Measurements from ENCODE around the gene TLR4.

DNA sequence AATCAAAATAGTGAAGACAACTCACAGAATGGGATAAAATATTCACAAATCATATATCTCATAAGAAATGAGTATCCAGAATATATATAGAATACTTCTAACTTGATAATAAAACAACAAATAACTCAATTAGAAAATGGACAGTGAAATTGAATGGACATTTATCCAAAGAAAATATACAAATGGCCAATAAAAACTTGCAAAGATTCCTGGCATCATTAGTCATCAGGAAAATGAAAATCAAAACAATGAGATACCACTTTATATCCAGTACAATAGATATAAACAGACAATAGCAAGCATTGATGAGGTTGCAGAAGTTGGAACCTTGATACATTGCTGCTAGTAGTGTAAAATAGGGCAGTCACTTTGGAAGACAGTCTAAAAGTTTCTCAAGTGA, 12.8 kb upstream of the TLR4 start:
- TF ChIP-seq, protein P1, sequence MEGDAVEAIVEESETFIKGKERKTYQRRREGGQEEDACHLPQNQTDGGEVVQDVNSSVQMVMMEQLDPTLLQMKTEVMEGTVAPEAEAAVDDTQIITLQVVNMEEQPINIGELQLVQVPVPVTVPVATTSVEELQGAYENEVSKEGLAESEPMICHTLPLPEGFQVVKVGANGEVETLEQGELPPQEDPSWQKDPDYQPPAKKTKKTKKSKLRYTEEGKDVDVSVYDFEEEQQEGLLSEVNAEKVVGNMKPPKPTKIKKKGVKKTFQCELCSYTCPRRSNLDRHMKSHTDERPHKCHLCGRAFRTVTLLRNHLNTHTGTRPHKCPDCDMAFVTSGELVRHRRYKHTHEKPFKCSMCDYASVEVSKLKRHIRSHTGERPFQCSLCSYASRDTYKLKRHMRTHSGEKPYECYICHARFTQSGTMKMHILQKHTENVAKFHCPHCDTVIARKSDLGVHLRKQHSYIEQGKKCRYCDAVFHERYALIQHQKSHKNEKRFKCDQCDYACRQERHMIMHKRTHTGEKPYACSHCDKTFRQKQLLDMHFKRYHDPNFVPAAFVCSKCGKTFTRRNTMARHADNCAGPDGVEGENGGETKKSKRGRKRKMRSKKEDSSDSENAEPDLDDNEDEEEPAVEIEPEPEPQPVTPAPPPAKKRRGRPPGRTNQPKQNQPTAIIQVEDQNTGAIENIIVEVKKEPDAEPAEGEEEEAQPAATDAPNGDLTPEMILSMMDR (IDR thresholded peaks at IDR 0.05), result no peak
- TF ChIP-seq POLR2A (IDR thresholded peaks at IDR 0.05), result no peak
- no peak for TF ChIP-seq POLR2AphosphoS5 (IDR thresholded peaks at IDR 0.05; ENCODE audit: insufficient read depth in 1 of 2, low read depth in 1 of 2)

Measured in vagina (tissue), 2 donors.